GM18870 (cell line): ENCODE measurements around the gene PRSS2.

Experiments
- ATAC-seq: cut with Tn5 transposase; IDR thresholded peaks from one replicate; pipeline ENCODE4 v1.9.1; 2021; ENCODE audit warnings: moderate library complexity; ENCODE audit not compliant: unreplicated experiment

The PRSS2 gene

DNA sequence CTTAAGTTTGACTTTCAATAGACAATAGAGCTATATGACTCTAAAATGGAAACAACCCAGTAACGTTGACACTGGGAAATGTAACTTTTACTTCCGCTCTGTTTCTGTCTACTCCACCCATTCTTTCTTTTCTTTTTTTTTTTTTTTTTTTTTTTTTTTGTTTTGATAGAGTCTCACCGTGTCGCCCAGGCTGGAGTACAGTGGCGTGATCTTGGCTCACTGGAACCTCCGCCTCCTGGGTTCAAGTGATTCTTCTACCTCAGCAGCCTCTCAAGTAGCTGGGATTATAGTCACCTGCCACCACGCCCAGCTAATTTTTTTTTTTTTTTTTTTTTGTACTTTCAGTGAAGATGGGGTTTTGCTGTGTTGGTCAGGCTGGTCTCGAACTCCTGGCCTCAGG is 13.9 kb downstream of the PRSS2 start:
- no peak for ATAC-seq

DNA sequence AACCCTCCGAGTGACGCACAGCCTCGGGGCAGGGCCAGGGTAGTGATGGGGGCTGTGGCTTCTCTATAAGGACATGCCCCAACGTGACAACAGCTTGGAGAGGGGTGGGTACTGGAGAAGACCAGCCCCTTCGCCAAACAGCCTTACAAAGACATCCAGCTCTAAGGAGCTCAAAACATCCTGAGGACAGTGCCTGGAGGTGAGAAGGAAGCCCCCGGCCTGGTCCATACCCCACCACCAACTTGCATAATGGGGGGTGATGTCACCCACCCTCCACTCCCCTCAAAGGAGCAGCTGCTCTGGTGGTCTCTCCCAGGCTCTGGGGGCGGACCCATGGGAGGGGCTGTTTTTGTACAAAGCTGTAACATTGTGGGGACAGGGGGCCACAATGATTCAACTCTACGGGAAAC is 15.1 kb downstream of the PRSS2 start:
- no peak for ATAC-seq

DNA sequence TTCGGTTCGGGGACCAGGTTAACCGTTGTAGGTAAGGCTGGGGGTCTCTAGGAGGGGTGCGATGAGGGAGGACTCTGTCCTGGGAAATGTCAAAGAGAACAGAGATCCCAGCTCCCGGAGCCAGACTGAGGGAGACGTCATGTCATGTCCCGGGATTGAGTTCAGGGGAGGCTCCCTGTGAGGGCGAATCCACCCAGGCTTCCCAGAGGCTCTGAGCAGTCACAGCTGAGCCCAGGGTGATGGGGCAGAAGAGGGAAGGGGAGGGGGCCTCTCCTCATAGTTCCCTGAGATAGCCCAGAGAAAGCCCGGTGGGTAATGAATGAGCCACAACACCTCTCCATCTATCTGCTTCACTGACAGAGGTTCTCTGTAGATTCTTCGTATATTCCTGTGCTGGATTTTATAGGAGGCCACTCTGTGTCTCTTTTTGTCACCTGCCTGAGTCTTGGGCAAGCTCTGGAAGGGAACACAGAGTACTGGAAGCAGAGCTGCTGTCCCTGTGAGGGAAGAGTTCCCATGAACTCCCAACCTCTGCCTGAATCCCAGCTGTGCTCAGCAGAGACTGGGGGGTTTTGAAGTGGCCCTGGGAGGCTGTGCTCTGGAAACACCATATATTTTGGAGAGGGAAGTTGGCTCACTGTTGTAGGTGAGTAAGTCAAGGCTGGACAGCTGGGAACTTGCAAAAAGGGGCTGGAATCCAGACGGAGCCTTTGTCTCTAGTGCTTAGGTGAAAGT is 16.4 kb downstream of the PRSS2 start:
- no peak for ATAC-seq

DNA sequence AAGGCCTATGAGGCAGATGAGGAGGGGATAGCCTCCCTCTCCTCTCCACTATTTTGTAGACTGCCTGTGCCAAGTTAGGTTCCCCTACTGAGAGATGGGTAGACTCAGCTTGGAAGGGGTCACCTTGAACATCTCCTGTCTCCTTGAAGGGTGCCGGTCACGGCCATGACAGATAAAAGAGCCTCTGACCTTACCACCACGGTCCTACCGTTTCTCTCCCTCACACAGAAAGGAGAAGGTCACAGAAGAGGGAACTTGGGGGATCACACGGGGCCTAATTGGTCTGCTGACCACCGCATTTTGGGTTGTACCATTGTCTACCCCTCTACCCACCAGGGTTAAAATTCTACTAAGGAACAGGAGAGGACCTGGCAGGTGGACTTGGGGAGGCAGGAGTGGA is 17.0 kb downstream of the PRSS2 start:
- no peak for ATAC-seq

DNA sequence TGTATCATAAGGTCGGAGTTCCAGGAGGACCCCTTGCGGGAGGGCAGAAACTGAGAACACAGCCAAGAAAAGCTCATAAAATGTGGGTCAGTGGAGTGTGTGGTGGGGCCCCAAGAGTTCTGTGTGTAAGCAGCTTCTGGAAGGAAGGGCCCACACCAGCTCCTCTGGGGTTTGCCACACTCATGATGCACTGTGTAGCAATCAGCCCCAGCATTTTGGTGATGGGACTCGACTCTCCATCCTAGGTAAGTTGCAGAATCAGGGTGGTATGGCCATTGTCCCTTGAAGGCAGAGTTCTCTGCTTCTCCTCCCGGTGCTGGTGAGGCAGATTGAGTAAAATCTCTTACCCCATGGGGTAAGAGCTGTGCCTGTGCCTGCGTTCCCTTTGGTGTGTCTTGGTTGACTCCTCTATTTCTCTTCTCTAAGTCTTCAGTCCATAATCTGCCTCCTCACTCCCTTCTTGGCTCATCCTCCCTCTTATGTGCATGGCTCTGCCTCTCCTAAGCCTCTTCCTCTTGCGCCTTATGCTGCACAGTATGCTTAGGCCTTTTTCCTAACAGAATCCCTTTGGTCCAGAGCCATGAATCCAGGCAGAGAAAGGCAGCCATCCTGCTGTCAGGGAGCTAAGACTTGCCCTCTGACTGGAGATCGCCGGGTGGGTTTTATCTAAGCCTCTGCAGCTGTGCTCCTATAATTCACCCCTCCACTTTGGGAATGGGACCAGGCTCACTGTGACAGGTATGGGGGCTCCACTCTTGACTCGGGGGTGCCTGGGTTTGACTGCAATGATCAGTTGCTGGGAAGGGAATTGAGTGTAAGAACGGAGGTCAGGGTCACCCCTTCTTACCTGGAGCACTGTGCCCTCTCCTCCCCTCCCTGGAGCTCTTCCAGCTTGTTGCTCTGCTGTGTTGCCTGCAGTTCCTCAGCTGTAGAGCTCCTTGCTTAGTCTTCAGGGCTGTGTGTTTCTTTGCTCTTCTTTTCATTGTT is 17.8 kb downstream of the PRSS2 start:
- ATAC-seq, result no peak

DNA sequence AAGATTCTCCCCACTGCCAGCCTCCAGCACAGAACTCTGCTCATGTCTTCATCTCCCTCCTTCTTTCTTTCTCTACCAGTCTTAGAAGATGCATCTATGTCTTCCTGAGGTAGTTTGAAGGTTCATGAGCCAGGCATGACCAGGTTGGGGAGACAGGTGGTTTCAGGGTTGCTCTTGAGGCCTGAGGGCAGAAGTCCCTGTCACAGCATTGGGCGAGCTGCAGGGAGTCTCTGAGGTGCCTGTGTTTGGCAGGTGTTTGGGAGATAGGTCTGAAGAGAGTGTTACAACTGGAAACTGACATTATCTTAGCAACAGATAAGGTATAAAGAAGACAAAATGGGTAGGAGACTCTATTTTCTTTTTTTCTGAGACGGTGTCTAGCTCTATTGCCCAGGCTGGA is 18.7 kb downstream of the PRSS2 start:
- no peak for ATAC-seq

DNA sequence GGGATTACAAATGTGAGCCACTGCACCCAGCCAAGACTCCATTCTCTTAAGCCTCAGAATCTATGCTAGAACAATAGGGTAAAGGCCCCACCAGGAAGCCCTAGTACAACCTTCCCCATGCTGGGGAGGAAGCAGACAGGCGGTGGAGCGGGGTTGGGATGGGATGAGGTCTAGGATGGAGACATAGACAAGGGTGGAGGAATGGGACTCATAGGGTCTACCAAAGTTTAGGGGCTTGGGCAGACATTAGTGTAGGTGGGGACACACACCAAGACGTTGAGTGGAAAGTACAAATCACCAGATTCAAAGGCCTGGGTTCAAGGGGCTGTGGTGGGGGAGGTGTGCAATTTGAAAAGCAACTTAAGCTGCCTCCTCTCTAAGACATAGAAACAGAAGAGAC is 19.3 kb downstream of the PRSS2 start:
- no peak for ATAC-seq

DNA sequence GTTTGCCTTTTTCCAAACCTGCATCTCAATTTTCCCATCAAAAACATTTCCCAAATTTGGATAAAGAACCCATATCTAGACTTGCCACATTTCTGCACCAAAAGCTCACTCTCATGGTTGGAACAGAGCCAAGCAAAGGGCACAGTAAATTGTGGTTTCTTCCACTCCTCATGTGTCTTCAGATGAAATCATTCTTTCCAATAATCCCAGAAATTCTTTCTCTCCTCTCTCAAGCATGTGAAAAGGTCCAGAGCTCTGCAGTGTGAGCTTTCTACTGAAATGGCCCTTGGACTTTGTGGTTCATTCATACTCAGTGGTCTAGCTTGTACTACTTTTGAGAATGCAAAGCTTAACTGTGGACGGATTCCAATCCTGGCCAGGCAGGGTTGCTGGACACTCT is 19.8 kb downstream of the PRSS2 start:
- ATAC-seq, result no peak

DNA sequence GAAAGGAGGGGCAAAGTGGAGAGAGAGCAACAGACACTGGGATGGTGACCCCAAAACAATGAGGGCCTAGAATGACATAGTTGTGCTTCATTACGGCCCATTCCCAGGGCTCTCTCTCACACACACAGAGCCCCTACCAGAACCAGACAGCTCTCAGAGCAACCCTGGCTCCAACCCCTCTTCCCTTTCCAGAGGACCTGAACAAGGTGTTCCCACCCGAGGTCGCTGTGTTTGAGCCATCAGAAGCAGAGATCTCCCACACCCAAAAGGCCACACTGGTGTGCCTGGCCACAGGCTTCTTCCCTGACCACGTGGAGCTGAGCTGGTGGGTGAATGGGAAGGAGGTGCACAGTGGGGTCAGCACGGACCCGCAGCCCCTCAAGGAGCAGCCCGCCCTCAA is 20.7 kb downstream of the PRSS2 start:
- ATAC-seq, result no peak

DNA sequence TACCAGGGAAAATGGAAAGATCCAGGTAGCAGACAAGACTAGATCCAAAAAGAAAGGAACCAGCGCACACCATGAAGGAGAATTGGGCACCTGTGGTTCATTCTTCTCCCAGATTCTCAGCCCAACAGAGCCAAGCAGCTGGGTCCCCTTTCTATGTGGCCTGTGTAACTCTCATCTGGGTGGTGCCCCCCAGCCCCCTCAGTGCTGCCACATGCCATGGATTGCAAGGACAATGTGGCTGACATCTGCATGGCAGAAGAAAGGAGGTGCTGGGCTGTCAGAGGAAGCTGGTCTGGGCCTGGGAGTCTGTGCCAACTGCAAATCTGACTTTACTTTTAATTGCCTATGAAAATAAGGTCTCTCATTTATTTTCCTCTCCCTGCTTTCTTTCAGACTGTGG is 21.4 kb downstream of the PRSS2 start:
- ATAC-seq, result no peak

DNA sequence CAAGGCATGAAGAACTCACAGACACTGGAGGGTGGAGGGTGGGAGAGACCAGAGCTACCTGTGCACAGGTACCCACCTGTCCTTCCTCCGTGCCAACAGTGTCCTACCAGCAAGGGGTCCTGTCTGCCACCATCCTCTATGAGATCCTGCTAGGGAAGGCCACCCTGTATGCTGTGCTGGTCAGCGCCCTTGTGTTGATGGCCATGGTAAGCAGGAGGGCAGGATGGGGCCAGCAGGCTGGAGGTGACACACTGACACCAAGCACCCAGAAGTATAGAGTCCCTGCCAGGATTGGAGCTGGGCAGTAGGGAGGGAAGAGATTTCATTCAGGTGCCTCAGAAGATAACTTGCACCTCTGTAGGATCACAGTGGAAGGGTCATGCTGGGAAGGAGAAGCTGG is 21.8 kb downstream of the PRSS2 start:
- no peak for ATAC-seq

DNA sequence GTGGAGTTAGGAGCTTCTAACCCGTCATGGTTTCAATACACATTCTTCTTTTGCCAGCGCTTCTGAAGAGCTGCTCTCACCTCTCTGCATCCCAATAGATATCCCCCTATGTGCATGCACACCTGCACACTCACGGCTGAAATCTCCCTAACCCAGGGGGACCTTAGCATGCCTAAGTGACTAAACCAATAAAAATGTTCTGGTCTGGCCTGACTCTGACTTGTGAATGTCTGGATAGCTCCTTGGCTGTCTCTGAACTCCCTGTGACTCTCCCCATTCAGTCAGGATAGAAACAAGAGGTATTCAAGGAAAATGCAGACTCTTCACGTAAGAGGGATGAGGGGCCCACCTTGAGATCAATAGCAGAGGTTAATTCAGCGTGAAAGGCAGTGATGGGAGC is 22.4 kb downstream of the PRSS2 start:
- ATAC-seq, result no peak

DNA sequence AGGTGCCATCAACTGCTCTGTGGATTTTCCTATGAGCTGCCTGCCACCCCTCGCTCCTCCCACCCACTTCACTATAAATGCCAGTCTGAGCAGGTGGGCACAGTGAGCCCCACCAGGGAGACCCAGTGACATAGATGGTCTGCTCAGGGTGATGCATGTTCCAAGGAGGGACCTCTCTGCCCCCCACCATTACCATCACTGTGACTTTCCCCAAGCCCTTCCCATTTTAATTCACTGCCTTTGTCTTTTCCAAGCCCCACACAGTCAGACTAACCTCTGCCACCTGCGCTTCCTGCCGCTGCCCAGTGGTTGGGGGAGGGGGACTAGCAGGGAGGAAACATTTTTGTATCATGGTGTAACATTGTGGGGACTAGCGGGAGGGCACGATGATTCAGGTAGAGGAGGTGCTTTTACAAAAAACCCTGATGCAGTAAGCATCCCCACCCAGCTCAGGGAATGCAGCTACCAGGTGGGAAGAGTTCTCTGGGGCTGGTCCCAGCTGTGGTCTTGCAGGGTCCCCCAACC is 24.6 kb downstream of the PRSS2 start:
- ATAC-seq, result no peak

DNA sequence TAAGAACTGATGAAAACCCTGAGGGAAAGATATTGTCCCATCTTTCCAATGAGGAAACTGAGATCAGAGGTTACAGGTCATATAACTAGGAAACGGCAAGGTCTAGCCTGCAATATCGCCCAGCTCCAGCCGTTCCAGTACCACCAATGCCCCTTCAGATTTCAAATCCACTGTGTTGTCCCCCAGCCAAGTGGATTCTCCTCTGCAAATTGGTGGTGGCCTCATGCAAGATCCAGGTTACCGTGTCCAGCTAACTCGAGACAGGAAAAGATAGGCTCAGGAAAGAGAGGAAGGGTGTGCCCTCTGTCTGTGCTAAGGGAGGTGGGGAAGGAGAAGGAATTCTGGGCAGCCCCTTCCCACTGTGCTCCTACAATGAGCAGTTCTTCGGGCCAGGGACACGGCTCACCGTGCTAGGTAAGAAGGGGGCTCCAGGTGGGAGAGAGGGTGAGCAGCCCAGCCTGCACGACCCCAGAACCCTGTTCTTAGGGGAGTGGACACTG is 25.3 kb downstream of the PRSS2 start:
- no peak for ATAC-seq

DNA sequence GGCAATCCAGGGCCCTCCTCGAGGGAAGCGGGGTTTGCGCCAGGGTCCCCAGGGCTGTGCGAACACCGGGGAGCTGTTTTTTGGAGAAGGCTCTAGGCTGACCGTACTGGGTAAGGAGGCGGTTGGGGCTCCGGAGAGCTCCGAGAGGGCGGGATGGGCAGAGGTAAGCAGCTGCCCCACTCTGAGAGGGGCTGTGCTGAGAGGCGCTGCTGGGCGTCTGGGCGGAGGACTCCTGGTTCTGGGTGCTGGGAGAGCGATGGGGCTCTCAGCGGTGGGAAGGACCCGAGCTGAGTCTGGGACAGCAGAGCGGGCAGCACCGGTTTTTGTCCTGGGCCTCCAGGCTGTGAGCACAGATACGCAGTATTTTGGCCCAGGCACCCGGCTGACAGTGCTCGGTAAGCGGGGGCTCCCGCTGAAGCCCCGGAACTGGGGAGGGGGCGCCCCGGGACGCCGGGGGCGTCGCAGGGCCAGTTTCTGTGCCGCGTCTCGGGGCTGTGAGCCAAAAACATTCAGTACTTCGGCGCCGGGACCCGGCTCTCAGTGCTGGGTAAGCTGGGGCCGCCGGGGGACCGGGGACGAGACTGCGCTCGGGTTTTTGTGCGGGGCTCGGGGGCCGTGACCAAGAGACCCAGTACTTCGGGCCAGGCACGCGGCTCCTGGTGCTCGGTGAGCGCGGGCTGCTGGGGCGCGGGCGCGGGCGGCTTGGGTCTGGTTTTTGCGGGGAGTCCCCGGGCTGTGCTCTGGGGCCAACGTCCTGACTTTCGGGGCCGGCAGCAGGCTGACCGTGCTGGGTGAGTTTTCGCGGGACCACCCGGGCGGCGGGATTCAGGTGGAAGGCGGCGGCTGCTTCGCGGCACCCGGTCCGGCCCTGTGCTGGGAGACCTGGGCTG is 26.0 kb downstream of the PRSS2 start:
- ATAC-seq, result no peak

DNA sequence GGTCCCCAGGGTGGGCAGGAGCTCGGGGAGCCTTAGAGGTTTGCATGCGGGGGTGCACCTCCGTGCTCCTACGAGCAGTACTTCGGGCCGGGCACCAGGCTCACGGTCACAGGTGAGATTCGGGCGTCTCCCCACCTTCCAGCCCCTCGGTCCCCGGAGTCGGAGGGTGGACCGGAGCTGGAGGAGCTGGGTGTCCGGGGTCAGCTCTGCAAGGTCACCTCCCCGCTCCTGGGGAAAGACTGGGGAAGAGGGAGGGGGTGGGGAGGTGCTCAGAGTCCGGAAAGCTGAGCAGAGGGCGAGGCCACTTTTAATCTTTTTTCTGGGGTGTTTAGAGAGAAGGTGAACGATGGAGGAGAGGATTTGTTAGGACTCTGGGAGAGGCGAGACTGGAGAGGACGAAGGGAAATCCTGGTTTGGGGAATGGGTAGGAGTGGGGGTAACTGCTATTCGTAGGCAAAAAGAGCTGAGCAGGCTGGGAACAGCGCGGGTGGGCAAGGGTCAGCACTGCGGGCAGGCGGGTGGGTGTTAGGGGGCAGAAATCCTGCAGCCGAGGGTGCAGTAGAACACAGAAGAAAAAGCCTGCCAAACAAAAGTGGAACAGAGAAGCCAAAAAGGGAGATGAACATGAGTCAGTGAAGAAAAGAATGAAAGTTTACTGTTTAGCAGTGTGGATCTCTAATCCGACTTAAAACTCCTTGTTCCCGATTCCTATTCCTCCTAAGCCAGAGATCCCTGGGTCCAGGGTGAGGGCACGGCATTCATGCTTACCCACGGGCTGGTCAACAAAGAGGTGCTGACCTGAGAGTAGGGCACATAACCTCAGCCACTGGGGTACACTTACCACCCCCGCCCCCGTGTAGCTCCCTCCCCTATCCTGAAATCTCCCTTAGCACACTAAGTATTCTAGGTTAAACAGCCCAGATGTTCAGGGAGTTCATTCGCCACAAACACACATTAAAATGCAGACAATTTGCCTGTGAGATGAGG is 26.9 kb downstream of the PRSS2 start:
- ATAC-seq, result no peak

DNA sequence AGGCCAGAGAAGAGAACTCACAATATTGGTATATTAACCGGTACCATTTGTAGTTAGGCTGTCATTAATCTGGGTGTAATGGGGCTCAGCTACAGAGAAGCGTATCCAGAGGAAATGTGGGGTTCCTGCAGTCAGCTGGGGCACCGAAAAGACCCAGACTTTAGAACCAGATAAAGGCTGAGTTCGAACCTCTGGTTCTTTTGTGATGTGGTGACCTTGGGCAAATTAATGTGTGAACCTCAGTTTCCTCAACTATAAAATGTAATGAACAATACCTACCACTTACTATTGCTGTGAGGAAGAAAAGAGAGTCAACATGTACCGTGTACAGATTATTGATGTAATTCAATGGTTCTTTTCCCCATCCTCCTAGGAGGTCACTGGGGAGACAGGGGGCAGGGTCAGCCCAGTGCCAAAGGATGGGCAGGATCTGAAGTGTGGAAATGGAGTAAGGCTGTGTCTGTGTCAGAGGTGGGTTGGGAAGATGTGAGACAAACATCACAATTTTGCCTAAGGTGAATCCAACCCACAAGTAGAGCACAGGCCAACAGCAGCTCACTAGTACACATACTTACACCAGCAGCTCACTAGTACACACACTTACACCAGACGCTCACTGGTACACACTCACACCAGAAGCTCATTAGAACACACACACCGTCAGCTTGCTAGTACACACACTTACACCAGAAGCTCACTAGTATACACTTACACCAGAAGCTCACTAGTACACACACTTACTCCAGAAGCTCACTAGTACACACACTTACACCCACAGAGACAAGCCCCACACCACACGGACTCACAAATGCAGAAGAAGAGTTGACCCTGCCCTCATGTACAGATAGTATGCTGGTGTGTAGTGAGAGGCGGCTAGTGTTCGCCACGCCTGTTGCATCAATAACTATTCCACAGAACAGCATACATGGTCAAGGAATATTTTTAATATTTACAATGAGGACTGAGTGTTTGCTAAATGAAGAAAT is 28.0 kb downstream of the PRSS2 start:
- no peak for ATAC-seq

DNA sequence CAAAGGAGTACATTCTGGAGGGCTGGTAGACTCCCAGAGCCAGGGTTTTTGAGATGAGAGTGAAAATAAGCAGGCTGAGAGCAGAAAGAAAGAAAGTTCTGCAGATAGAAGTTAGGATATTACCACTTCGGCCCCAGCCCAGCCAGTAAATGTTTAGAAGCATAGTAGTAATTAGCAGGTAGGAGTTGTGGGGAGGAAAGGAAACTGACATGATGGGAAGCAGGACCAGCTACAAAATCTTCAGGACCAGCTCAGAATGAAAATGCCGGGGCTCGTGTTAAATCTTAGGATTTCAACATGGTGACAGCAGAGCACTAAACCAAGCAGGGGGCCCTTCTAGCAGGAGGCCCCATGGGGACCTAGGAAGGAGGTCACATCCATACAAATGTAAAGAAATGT is 28.7 kb downstream of the PRSS2 start:
- no peak for ATAC-seq
